PFSK-1 (cell line): ENCODE data around the gene RAB6B.

Experiments
- FOXP2 ChIP-seq: optimal IDR thresholded peaks from 2 replicates; pipeline ENCODE3; 2011; ENCODE audit warnings: borderline replicate concordance, control low read depth, inconsistent platforms; ENCODE audit not compliant: insufficient read depth; ENCODE audit errors: extremely low read length, extremely low read depth
- POLR2AphosphoS5 ChIP-seq: IDR thresholded peaks from 2 replicates; pipeline ENCODE4 v1.6.1; 2012; ENCODE audit warnings: low read depth, mild to moderate bottlenecking, control low read depth, low read length, moderate library complexity
- REST ChIP-seq, 2 experiments: IDR thresholded peaks; 2 replicates each; pipeline versions ENCODE4 v1.6.1 to v1.8.0; 2011 to 2012; ENCODE audit warnings: low read depth in 2 of 2, low read length in 2 of 2, control low read depth in 1 of 2, inconsistent platforms in 1 of 2, mild to moderate bottlenecking in 1 of 2, moderate library complexity in 1 of 2; ENCODE audit not compliant: insufficient read depth in 1 of 2
- SIN3A ChIP-seq: IDR thresholded peaks from 2 replicates; pipeline ENCODE4 v1.6.1; 2012; ENCODE audit warnings: mild to moderate bottlenecking, low read length, moderate library complexity, borderline replicate concordance; ENCODE audit not compliant: insufficient read depth
- TAF1 ChIP-seq: IDR thresholded peaks from 2 replicates; pipeline ENCODE4 v1.6.1; 2012; ENCODE audit warnings: low read length, control low read depth, borderline replicate concordance; ENCODE audit not compliant: insufficient read depth

The RAB6B gene

DNA sequence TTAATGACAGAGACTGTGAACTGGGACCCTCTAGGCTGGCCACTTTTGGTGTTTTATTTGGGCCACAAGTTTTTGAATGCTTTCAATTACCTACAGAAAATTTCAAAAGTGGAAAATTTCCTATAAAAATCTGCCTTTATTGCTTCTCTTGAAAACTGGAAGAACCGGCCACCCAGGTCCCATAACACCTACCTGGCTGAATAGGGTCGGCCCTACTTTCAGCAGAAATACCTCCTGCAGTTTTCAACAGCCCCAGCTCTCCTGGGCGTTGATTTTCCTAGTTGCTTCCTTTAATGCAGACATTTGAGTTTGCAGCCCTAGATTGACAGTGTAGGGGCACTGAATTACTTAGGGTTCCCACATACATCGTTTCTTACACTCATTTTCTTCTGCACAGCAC lies 90.8 kb downstream of the RAB6B start:
- no peak for TF ChIP-seq TAF1
- TF ChIP-seq SIN3A, result no peak
- no peak for TF ChIP-seq FOXP2
- no peak for TF ChIP-seq REST (IDR thresholded peaks at IDR 0.05; ENCODE audit: insufficient read depth in 1 of 2, low read depth in 2 of 2, low read length in 2 of 2)
- TF ChIP-seq POLR2AphosphoS5, result no peak

DNA sequence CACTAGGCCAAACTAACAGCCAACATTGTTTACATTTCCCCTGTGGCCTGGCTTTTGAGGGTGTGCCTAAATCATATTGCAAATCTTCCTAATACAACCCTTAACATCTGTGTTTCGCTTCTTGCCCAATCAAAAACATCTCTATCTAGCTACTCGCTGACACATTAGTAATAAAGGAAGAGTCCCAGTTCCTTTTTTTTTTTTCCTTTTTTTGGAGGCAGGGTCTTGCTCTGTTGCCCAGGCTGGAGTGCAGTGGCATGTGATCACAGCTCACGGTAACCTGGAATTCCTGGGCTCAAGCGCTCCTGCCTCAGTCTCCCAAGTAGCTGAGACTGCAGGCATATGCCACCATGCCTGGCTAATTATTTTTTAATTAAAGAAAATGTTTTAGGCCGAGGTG lies 92.2 kb downstream of the RAB6B start:
- TF ChIP-seq FOXP2, result no peak
- TF ChIP-seq SIN3A, result no peak
- TF ChIP-seq REST (IDR thresholded peaks at IDR 0.05; ENCODE audit: insufficient read depth in 1 of 2, low read depth in 2 of 2, low read length in 2 of 2), result no peak

DNA sequence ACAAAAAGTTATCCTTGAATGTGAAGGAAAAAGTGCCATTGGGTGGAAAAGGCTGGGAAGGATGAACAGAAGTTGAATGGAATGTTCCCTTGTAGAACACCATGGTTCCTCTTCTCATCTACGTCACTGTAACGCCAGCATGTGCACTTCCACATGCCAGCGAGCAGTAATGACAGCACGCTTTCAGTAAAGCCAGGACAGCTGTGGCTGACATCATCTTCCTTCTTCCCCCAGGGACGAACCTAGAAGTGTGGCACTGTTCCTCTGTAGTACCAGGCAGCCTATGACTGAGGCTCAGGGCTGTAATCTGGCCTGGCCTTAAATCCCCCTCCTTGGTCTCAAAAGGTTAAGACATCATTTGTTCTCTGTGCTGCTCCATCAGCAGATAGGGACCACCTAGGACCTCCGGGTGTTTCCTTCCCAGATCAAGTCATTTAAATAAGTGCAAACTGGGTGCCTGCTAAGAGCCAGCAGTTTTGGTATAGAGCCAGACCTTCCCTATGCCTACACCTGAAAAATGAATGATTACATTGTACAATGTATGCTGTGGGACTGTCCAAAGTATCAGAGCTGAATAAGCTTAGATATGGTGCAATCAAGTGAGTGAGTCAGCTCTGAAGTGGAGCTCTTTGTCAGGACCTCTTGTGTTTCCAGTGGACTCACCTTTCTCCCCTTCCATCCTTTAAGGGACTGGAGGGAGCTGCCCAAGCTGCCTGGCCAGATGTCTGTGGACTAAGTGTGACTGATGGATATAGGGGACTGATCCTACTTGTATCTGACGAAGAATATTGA lies 95.7 kb downstream of the RAB6B start:
- no peak for TF ChIP-seq REST (IDR thresholded peaks at IDR 0.05; ENCODE audit: insufficient read depth in 1 of 2, low read depth in 2 of 2, low read length in 2 of 2)
- TF ChIP-seq FOXP2, result no peak
- no peak for TF ChIP-seq TAF1
- no peak for TF ChIP-seq POLR2AphosphoS5
- TF ChIP-seq SIN3A, result no peak

DNA sequence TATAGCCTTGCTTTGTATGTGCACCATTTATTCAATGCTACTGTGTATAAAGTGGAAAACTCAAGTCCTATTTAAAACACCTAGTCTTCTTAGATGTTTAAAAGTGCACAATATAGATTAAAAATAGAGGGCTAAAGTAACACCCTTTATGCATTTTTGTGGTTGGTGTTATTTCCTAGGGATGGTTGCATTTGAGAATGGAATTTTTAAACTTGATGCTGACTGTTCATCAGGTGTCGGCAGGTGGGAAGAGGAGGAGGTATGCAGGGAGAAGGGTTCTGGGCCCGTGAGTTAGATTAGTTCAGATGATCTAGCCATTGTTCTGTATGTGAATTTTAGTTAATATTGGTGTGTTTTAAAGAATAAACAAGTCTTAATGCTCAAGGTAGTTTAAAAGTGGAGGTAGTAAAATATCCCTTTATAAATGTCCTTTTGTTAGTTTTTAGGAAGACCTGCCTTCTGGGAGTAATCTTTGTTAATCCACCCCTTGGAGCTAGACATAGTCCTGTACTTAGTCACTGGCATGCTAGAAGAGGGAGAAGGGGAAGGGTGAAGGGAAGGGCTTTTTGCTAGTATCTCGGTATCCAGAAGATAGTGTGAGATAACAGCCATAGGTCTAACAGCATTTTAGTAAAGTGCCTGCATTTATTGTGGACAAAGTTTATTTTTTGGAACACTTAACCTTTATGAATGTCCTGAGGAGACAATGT lies 98.1 kb downstream of the RAB6B start:
- TF ChIP-seq TAF1 (no peak), SIN3A (no peak), REST (IDR thresholded peaks at IDR 0.05; ENCODE audit: insufficient read depth in 1 of 2, low read depth in 2 of 2, low read length in 2 of 2) (no peak)

DNA sequence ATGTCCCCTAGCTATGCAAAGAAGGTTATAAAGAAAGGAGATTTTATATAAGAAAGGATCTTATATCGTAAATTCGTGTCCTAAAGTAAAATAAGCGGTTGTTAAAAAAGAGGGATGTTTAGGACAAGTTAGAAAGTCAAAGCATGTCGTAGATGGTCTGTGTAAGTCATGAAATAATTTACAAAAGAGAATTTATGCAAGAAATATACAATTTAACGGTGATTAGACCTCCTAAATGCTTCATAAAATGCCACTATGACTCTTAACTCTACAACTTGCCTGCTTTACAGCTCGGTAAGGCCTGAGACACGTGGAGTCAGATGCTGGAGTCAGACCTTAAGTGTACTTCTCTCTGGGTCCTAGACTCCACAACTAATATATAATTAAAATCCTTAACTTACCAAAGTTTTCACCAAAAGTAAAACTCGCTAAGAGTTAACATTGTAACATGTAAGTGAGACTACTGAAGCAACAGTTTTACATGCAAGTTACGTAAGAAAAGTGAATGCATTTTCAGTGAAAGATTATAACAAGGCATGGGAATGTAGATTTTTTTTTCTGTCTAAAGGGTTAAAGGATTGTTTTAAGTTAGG lies 103.4 kb downstream of the RAB6B start:
- TF ChIP-seq POLR2AphosphoS5, result no peak
- no peak for TF ChIP-seq TAF1
- TF ChIP-seq FOXP2, result no peak
- TF ChIP-seq REST (IDR thresholded peaks at IDR 0.05; ENCODE audit: insufficient read depth in 1 of 2, low read depth in 2 of 2, low read length in 2 of 2), result no peak
- no peak for TF ChIP-seq SIN3A
